ENCODE results near the gene IL20. TPM values are rescaled to one million over a fixed set of nuclear protein-coding genes. Genes with fewer than 3 reads are reported as not detected.
"Not testable (repeated sequence)": the region's sequence is repeated elsewhere in the genome, so short reads cannot be mapped to it uniquely, and the experiment has no call there.

IL20 gene
- total RNA-seq, 1 donor from 2014 or later: not detected

- no peak for ATAC-seq
- intact Hi-C loops (cut with DNase I): no loop called here
Observed at GRCh38 chr1:206839857-206840256, 25.6 kb upstream of the IL20 start.

GRCh38 chr1:206841609-206842323, 23.7 kb upstream of the IL20 start:
- DNase-seq (ENCODE audit: missing footprints) (no peak), ATAC-seq (no peak)
- intact Hi-C loops (cut with DNase I): no loop called here

More at GRCh38 chr1:206839857-206840256, 25.6 kb upstream of the IL20 start:
- no peak for DNase-seq (ENCODE audit: missing footprints)

DNA sequence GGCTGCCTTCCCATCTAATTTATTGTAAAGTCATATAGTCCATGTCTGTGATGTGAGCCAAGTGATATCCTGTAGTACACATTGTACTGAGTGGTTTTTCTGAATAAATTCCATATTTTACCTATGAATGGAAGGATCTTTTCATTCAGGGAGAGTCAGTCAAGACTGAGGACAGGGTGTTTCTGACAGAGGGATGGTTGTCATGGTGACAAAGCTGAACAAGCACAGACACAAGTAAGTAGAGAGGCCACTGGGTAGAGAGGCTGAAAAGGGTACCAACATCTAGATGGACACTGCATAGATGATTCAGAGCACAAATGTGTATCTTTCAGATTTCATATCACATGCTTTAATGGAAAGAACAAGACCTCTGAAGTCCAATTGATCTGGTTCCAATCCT, 22.6 kb upstream of the IL20 start:
- intact Hi-C loops (cut with DNase I): no loop called here
- DNase-seq (ENCODE audit: missing footprints) (no peak), ATAC-seq (no peak)

GRCh38 chr1:206843626-206844025, 21.8 kb upstream of the IL20 start:
- intact Hi-C loops (cut with DNase I): no loop called here
- ATAC-seq: no peak
- no peak for DNase-seq (ENCODE audit: missing footprints)

GRCh38 chr1:206846487-206846886, 18.9 kb upstream of the IL20 start:
- intact Hi-C loops (cut with DNase I): no loop called here
- ATAC-seq (no peak), DNase-seq (ENCODE audit: missing footprints) (no peak)

GRCh38 chr1:206847337-206847834, 18.0 kb upstream of the IL20 start:
- ATAC-seq (no peak), DNase-seq (ENCODE audit: missing footprints) (no peak)
- intact Hi-C loops (cut with DNase I): no loop called here

DNA sequence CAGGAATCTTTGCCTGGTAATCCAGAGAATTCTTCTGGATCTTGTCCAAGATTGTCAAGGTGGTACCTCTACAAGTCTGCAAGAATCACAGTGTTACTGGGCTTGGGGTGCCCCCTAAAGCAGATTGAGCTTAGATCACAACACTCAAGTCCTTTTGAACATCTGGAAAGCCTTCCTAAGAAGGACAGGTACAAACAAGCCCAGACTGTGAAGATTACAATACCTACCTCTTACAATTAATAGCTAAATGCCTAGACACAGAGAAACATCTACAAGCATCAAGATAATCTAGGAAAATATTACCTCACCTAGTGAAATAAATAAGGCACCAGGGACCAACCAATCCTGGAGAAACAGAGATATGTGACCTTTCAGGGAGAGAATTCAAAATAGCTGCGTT, 17.5 kb upstream of the IL20 start:
- intact Hi-C loops (cut with DNase I): no loop called here
- ATAC-seq: no peak
- no peak for DNase-seq (ENCODE audit: missing footprints)

DNA sequence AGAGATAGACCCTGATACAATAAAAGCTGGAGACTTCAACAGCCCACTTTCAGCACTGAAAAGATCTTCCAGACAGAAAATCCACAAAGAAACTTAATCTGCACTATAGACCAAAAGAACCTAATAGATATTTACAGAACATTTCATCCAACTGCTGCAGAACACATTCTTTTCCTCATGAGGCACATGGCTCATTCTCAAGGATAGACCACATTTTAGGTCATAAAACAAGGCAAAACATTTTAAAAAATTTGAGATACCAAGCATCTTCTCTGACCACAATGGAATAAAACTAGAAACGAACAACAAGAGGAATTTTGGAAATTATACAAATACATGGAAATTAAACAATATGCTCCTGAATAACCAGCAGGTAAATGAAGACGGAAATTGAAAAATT, 15.0 kb upstream of the IL20 start:
- intact Hi-C loops (cut with DNase I): no loop called here
- ATAC-seq (no peak), DNase-seq (ENCODE audit: missing footprints) (no peak)

DNA sequence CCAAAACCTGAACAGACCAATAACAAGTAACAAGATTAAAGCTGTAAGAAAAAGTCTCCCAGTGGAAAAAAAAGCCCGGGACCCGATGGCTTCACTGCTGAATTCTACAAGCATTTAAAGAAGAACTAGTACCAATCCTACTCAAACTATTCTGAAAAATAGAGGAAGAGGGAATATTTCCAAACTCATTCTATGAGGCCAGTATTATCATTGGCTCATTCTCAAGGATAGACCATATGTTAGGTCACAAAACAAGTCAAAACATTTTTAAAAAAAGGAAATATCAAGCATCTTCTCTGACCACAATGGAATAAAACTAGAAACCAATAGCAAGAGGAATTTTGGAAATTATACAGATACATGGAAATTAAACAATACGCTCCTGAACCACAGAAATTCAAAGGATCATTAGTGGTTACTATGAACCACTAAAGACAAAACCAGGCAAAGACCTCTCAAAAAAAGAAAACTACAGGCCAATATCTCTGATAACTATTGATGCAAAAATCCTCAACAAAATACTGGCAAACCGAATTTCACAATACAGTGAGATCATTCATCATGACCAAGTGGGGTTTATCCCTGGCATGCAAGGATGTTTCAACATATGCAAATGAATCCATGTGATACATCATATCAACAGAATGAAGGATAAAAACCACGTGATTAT, 13.9 kb upstream of the IL20 start:
- DNase-seq (ENCODE audit: missing footprints) (no peak), ATAC-seq (no peak)
- intact Hi-C loops (cut with DNase I): no loop called here

DNA sequence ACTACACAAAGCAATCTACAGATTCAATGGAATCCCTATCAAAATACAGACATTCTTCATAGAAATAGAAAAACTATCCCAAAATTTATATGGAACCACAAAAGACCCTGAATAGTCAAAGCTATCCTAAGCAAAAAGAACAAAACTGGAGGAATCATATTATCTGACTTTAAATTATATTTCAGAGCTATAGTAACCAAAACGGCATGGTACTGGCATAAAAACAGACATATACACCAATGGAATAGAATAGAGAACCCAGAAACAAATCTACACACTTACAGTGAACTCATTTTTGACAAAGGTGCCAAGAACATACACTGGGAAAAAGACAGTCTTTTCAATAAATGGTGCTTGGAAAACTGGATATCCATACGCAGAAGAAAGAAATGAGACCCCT, 12.8 kb upstream of the IL20 start:
- DNase-seq (ENCODE audit: missing footprints); ATAC-seq; intact Hi-C loops (cut with DNase I): not testable (repeated sequence)

GRCh38 chr1:206853696-206854095, 11.7 kb upstream of the IL20 start:
- intact Hi-C loops (cut with DNase I); ATAC-seq; DNase-seq (ENCODE audit: missing footprints): not testable (repeated sequence)

DNA sequence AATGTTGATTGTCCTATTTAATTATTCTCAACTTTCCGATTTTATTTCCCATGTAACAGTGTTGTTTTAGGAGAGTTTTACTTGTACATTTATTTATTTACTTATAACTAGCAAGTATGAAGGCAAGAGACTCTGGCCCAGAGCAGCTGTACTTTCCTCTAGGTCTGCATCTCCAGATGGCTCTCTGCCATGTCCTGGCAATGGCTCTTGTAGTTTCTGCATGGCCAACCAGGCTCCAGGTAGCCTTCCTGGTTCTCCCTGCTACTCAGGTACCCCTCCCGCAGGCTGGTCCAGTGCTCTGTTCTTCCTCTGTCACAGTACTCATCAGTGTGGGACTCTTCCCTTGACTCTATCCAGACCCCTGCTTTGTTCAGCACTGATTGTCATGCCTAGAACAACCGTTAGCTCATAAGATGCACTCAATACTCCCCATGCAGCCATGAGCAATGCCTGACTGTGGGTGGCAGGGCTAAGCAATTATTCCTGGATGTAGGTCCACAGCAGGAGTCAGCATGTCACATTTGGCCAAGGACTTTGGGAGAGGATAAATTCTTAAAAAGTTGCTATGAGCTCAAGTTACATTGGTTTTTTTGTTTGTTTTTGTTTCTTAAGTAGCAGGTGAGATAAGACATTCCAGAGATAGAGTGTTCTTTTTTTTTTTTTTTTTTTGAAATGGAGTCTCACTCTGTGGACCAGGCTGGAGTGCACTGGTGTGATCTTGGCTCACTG, 10.9 kb upstream of the IL20 start:
- DNase-seq (ENCODE audit: missing footprints) (no peak), ATAC-seq (no peak)
- intact Hi-C loops (cut with DNase I): no loop called here

- DNase-seq (ENCODE audit: missing footprints): no peak
- intact Hi-C loops (cut with DNase I): no loop called here
- no peak for ATAC-seq
Observed at GRCh38 chr1:206855859-206856258, 9.6 kb upstream of the IL20 start.

DNA sequence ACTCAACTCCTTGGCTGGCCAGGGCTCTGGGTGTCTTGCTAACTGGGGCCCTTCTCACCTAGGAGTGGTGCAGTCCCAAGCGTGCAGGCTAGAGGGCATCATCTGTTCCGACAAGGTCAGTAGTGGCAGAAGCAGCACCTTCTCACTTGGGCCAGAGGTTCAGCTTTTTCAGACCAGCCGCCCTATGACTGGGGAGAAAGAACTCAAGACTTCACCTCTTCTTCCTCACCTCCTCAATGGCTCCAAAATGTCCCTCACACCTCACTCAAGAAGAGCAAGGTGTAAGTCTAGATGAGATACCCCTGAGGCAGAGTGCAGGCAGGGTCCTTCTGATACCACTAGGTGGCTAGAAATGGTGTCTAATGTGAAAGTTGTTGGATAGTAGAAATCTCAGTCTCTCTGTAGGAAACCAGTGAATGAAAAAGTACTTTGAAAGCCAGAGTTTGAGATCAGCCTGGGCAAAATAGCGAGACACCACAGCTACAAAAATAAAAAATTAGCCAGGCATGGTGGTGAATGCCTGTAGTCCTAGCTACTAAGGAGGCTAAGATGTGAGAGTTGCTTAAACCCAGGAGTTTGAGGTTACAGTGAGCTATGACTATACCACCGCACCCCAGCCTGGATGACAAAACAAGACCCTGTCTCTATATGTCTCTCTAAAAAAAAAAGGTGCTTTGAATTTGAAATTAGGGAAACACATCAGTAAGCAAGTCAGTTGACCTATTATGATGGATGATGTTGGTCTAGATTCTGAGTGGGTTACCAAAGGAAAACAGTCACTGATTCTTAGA, 8.6 kb upstream of the IL20 start:
- DNase-seq (ENCODE audit: missing footprints): no peak
- ATAC-seq: no peak
- intact Hi-C loops (cut with DNase I): no loop called here

- ATAC-seq (no peak), DNase-seq (ENCODE audit: missing footprints) (no peak)
- intact Hi-C loops (cut with DNase I): no loop called here
Observed at GRCh38 chr1:206859082-206859521, 6.3 kb upstream of the IL20 start.

DNA sequence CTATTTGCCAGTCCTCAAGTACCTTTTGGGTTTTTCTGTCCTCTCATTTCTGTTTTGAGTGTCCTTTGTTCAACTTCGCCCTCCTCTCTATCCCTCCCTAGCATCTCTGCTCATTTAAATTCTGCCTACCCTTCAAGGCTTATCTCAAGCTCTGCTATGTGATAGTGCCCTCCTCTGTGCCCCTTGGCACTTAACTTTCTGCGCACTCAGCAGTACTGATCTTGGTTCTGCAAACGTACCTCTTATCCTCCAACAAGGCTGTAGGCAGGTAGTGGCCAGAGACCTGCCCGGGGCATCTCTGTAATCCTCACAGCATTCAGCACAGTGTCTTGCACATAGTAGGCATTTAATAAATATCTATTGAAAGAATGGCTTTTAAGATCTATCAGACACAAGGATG, 5.3 kb upstream of the IL20 start:
- ATAC-seq (no peak), DNase-seq (ENCODE audit: missing footprints) (no peak)
- intact Hi-C loops (cut with DNase I): no loop called here

GRCh38 chr1:206863266-206863665, 2.2 kb upstream of the IL20 start:
- intact Hi-C loops (cut with DNase I): no loop called here
- DNase-seq (ENCODE audit: missing footprints): no peak

DNA sequence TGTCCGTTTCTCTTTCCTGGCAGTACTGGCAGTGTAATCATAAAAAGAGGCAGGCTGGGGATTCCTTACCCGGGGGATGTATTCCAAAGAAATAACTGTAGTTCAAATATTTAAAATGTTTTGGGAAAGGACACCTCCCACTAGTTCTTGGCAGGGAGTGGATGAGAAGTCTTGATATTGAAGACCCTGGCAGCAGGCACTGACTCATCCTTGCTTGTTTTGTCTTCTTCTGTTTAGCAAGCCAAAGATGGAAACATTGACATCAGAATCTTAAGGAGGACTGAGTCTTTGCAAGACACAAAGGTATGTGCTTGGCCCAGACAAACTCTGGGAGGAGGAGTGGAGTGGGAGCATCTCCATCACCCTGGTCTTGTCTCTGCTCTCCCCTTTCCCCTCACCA, 639 bp downstream of the IL20 start:
- ATAC-seq: no peak
- no peak for DNase-seq (ENCODE audit: missing footprints)
- intact Hi-C loops (cut with DNase I): no loop called here

More at GRCh38 chr1:206863266-206863665, 2.2 kb upstream of the IL20 start:
- no peak for ATAC-seq

- intact Hi-C loops (cut with DNase I): no loop called here
- DNase-seq (ENCODE audit: missing footprints) (no peak), ATAC-seq (no peak)
Observed at GRCh38 chr1:206867239-206867638, 1.8 kb downstream of the IL20 start.
